HG02610 (cell line): ENCODE data around the gene NR3C1.
A peak's percentile ranks its signal among the peaks of the same experiment; 100 is the strongest.

ENCODE experiments used
- ATAC-seq: cut with Tn5 transposase; IDR thresholded peaks from one replicate; pipeline ENCODE4 v1.9.1; 2021; ENCODE audit warnings: mild to moderate bottlenecking, moderate library complexity; ENCODE audit not compliant: unreplicated experiment

The NR3C1 gene

DNA sequence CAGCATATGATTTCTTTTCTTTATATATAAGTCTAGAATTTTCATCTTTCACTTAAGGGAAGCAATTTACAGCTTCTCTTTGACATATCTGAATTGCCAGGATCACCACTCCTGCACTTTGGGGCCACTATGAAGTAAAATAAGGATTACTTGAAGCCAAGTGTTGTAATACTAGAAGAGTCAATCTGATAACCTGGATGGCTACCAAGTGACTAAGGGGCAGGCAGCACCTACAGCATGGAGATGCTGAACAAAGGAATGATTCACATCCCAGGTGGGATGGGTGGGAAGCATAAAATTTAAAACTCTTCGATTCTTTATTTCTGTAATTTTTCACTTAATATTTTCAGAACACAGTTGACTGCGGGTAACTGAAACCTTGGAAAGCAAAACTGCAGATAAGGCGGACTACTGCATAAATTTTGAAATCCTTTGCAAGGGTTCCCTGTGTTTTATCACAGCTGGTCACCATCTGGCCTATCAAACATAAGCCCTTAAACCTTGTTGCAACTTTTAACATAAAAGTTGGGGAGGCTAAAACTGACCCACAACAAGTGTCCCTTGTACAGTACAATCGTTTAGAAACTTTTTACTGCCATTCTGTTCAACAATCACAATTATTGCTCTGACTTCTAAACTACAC is 31.2 kb downstream of the NR3C1 start:
- no peak for ATAC-seq

DNA sequence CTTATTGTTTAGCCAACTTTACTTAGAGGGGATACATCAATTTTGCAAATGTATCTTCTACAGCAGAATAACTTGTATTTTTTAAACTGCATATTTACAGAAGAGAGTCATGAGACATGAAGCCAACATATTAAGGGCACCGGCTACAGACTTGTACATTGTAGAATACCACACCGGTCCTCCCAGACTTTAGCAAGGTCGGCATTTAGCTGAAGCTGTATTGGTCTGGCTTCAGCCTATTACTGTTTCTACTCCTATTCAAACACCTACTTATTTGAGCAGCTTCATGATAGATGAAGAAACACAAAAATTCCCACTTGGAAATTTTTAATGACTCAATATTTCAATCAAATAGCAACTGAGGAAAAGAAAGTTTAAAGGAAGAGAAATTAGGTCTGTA is 33.0 kb downstream of the NR3C1 start:
- no peak for ATAC-seq

DNA sequence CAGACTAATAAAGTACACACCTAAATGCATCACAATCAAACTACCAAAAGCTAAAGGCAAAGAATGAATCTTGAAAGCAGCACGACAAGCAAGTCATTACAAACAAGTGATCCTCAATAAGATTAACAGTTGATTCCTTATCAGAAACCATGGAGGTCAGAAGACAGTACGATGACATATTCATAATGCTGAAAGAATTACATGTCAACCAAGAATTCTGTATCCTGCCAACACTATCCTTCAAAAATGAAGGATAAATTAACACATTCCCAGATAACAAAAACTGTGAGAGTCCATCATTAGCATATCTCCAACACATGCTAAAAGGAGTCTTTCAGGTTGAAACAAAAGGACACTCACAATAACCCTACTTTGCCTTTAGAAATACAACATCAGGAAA is 39.4 kb downstream of the NR3C1 start:
- no peak for ATAC-seq

DNA sequence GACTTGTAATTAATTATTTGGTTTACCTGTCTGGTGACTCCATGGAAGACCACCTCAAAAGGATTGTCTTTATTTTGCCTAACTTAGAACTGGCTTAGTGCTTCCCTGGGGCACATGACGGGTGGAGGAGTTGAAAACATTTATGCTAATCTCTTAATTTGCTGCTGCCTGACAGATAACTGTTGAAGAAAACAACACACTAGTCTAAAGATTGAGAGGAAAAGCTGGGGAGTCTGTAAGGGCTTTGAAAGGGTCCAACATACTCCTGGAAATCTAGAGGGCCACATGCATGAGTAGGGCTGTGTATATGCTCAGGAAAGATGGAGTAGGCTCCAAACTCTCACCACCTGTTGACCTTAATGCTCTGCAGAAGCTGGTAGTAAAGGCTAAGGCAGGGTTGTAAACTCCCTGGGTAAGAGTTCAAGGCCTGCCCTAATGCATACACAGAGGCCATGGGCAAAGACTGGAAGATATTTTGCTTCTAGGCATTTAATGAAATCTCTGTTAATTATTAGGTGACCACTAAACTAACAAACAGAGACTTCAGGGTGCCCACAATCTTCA is 40.7 kb downstream of the NR3C1 start:
- ATAC-seq: no peak

DNA sequence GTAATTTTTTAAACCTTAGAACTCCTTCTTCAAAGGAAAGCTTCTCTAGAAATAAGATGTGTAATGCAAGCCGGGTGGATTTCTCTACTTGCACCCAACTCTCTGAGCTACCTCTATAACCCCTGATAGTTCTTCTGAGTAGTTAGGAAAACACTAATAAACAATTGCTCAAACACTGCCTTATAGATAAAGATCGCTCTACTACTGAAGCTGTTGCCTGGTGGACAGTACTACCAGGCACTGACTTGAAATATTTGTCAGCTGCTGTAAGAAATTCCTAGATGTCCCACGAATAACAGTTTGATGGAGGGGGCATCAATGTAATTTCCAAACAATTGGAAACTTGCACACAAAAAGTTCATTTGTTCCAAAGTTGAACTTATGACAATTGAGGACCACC is 42.0 kb downstream of the NR3C1 start:
- no peak for ATAC-seq

GRCh38 chr5:143360755-143361154 is 42.7 kb downstream of the NR3C1 start:
- ATAC-seq: no peak

DNA sequence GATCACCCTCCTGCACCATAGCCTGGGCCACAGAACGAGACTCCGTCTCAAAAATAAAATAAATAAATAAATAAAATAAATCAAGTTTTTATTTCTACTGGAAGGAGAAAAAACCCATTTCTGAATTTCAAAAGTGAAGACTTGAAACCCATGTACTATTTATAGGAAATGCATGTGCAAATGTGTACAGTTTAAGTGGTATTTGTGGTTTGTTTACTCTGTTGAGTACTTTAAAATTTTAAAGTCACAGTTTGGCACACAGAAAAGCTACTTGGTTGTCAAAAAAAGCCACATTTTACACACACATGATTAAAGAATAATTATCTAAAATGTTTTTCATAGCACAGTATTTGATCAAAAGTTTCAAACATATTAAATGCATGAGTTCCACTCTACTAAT is 43.6 kb downstream of the NR3C1 start:
- peak; percentile 40 for ATAC-seq

DNA sequence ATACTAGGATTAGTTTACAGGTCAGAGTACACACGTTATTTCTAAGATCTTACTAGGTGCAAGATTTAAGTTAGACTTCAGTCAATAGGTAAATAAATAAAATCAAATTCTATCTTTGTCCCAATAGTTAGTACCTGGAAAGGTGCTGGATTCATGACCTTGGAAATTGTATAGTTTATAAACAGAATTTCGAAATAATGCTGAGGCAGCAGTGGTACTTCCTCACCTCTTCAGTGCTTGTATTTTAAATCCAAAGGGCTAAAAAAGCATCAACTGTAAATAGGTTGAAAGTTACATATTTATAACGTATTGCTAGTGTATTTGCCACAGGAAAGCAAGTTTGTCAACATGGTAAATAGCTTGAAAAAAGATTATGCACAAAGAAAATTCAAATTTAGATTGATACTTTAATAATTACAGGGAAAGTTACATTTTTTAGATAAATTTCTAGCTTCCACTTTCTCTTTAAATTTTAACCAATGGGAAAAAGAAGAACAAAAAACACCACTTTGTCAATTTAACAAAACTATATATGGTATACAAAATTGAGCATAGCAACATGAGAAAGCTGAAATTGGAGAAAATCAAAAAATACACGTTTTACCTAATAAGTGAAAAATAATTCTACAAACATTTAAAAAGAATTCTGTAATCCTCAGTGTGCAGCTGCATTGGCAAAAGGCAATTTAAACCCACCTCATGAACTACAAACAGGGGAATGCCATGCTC is 46.5 kb downstream of the NR3C1 start:
- no peak for ATAC-seq

DNA sequence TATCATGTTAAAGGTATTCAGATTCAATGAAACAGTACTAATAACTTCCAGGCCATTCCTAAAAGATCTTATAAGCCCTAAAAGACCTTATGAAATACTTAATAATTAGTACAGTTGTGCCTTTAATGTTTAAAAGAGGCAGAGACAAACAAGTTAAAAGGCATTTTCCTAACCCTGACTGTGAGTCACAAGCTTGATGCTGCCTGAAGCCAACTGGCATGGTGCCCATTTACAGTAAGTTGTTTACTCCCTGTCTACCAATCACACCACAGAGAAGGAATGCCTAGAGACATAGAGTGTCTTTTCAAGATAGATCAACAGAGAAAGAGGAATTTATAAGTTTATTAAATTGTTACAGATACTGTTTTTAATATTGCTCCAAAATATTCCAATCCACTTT is 47.8 kb downstream of the NR3C1 start:
- ATAC-seq: no peak

DNA sequence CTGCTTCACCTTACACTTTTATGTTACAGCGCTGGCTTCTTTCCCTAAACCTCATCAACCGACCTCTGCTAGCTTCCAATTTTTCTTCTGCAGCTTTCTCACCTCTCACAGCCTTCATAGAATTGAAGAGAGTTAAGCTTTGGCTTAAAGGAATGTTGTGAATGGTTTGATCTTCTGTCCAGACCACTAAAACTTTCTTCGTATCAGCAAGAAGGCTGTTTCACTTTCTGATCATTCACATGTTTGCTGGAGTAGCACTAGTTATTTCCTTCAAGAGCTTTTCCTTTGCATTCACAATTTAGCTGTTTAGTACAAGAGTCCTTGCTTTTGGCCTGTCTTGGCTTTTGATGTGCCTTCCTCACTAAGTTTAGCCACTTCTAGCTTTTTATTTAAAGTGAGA is 49.5 kb downstream of the NR3C1 start:
- ATAC-seq: peak; percentile 33

GRCh38 chr5:143352691-143353090 is 50.8 kb downstream of the NR3C1 start:
- no peak for ATAC-seq

DNA sequence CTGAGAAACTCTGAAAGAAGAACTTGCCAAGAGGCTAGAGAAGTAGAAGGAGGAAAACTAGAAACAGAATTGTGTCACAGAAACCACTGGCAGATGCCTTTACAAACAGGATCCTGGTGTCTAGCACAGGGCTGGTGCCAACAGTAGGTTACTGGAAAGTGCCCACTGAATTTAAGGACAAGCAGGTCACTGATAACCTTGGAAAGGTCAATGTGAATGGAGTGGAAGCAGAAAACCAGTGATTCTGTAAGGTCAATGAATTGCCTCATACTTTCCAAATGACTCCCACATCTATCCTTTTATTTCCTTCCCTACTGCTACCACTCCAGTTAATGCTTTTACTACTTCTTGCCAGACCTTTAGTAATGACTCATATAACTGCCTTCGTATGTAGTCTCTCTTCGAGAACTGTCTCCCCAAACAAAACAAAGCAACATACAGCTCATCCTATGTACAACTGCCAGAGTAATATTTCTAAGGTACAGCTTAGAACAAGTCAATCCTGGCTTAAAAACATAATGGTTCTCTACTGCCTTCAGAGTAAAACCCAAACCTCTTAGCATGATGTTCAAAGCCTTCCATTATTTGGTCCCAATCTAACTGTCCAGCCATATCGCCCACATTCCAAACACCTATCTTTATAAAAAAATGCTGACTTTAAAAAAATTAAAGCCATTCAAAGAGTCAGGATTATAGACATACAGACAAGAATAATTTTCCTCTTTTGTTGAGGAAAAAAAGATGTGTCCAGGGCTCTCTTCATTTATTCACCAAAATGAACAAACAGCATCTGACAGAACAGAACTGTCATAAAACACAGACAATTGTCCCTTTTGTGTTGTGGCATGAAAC is 52.5 kb downstream of the NR3C1 start:
- ATAC-seq: peak; percentile 59

DNA sequence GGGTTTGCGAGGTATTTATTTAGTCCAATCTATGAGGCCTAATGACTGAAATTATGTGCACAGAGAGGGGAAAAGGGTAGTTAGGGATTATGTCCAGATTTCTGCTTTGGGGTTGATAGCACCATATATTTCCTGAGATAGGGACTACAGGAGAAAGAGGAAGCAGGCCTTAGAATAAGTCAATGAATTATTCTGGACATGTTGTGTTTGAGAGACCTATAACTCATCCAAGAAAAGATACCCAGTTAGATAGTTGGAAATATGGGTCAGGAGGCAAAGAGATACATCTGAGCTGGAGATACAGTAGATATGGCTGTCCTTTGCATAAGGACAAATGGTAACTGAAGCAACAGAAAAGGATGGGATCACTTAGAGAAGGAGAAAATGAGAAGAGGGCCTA is 53.1 kb downstream of the NR3C1 start:
- no peak for ATAC-seq

GRCh38 chr5:143349177-143349576 is 54.3 kb downstream of the NR3C1 start:
- no peak for ATAC-seq

- no peak for ATAC-seq
Measured at GRCh38 chr5:143347698-143348344, 55.7 kb downstream of the NR3C1 start.

- ATAC-seq: no peak
Measured at GRCh38 chr5:143347046-143347445, 56.4 kb downstream of the NR3C1 start.

DNA sequence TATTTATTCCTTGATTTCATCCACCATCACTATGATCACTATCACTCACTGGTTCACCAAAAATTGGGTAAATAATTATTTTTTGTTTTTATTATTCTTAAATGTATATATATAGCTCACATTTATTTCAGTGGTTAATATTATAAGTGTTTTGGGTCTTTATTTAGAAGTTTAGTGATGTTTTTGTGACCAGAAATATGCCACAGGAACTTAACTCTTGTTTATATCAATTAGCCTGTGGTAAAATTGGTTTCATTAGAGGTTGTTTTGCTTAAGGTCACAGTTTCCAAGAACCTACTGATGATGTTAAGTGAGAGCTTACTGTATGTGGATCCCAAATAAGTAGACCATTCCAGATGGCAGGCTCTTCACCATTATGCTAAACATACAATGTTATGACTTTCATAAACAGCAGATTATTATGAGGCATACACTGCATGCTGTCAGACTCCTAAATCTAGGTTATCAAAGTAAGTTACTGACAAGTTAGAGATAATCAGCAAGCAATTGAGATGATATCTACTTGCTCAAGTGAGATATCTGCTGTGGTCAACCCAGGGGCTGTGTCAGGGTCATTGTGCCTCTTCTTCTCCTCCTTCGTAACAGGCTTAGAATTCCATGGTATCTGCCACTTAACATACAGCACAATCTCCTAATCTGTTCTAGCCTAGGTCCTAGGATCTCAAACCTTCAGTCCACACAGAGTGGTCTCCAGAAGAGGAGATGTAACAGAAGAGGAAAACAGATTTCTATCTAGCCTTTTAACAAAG is 57.6 kb downstream of the NR3C1 start:
- no peak for ATAC-seq

GRCh38 chr5:143343042-143343441 is 60.4 kb downstream of the NR3C1 start:
- no peak for ATAC-seq

GRCh38 chr5:143342607-143343006 is 60.9 kb downstream of the NR3C1 start:
- no peak for ATAC-seq
